BLaER1 (cell line): Measurements from ENCODE around the gene CLCN3.
A peak's percentile ranks its signal among the peaks of the same experiment; 100 is the strongest.

ENCODE experiments used
- H3K27ac ChIP-seq: shearing (Covaris generic); formaldehyde crosslinking; 2 replicates; pipeline ENCODE4 v1.8.1; 2022
- H3K27me3 ChIP-seq: shearing (Covaris generic); formaldehyde crosslinking; 2 replicates; pipeline ENCODE4 v1.8.1; 2022
- H3K36me3 ChIP-seq: shearing (Covaris generic); formaldehyde crosslinking; 2 replicates; pipeline ENCODE4 v1.8.1; 2022
- H3K4me1 ChIP-seq: shearing (Covaris generic); formaldehyde crosslinking; 2 replicates; pipeline ENCODE4 v1.8.1; 2022
- H3K4me2 ChIP-seq: shearing (Covaris generic); formaldehyde crosslinking; 2 replicates; pipeline ENCODE4 v1.8.1; 2022
- H3K4me3 ChIP-seq: shearing (Covaris generic); formaldehyde crosslinking; 2 replicates; pipeline ENCODE4 v1.8.1; 2022
- H3K9ac ChIP-seq: shearing (Covaris generic); formaldehyde crosslinking; 2 replicates; pipeline ENCODE4 v1.8.1; 2022
- H3K9me3 ChIP-seq: shearing (Covaris generic); formaldehyde crosslinking; 2 replicates; pipeline ENCODE4 v1.8.1; 2022
- H4K20me1 ChIP-seq: shearing (Covaris generic); formaldehyde crosslinking; 2 replicates; pipeline ENCODE4 v1.8.1; 2022
- Cebpa-rat ChIP-seq: shearing (Covaris generic); IDR thresholded peaks from 2 replicates; pipeline ENCODE4 v1.8.1; 2022

Gene CLCN3

GRCh38 chr4:169649545-169650226 lies 29.3 kb downstream of the CLCN3 start:
- Histone ChIP-seq H3K27ac (no peak overlapping the region), H3K27me3 (no peaks in the 10 kb centered on the region), H3K4me1 (no peaks in the 10 kb centered on the region), H3K9ac (no peak overlapping the region), H3K36me3 (peaks cover 20% of the 10 kb centered on the region; the same call in 1 of the 2 replicates), H3K9me3 (peaks cover 4% of the 10 kb centered on the region; the same call in 1 of the 2 replicates), H3K4me2 (no peak overlapping the region), H4K20me1 (peaks cover 12% of the 10 kb centered on the region), H3K4me3 (no peak overlapping the region)
- TF ChIP-seq Cebpa-rat = no peak

GRCh38 chr4:169650227-169650936 lies 30.0 kb downstream of the CLCN3 start:
- Histone ChIP-seq H3K27me3 (no peaks in the 10 kb centered on the region), H3K36me3 (peaks cover 17% of the 10 kb centered on the region; the same call in 1 of the 2 replicates), H3K4me1 (no peaks in the 10 kb centered on the region), H3K4me2 (no peak overlapping the region), H4K20me1 (peaks cover 12% of the 10 kb centered on the region), H3K27ac (no peak overlapping the region), H3K9ac (no peak overlapping the region), H3K4me3 (no peak overlapping the region), H3K9me3 (peaks cover 4% of the 10 kb centered on the region; the same call in 1 of the 2 replicates)
- no peak for TF ChIP-seq Cebpa-rat

DNA sequence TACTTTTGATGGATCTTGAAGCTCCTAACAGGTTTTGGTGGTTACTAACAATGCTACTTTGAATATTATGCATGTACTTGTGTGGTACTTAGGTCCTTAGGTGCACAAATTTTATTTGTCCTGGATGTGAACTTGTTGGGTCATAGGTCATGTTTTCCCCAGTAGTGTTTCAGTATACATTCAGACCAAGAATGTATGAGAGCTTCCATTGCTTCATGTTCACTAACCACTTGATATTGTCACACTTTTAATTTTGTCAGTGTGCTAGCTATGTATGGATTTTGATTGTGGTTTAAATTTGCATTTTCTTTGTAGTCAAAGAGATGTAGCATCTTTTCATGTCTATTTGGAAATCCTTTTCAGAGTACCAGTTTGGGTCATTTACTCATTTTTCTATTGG lies 32.2 kb downstream of the CLCN3 start:
- Histone ChIP-seq H3K4me3 (no peak overlapping the region), H3K36me3 (peaks cover 8% of the 10 kb centered on the region; the same call in 1 of the 2 replicates), H3K9ac (no peak overlapping the region), H3K27ac (no peak overlapping the region), H3K27me3 (no peaks in the 10 kb centered on the region), H4K20me1 (peaks cover 14% of the 10 kb centered on the region), H3K9me3 (peaks cover 4% of the 10 kb centered on the region; the same call in 1 of the 2 replicates), H3K4me2 (no peak overlapping the region), H3K4me1 (no peaks in the 10 kb centered on the region)
- no peak for TF ChIP-seq Cebpa-rat

GRCh38 chr4:169655401-169655800 lies 35.0 kb downstream of the CLCN3 start:
- TF ChIP-seq Cebpa-rat = no peak
- peaks cover 4% of the 10 kb centered on the region; the same call in 1 of the 2 replicates for H3K36me3 ChIP-seq
- H3K9ac ChIP-seq = no peak overlapping the region
- no peak overlapping the region for H3K4me3 ChIP-seq
- H3K4me1 ChIP-seq = peaks cover 7% of the 10 kb centered on the region
- H3K9me3 ChIP-seq = peaks cover 4% of the 10 kb centered on the region; the same call in 1 of the 2 replicates
- no peak overlapping the region for H3K27ac ChIP-seq
- H3K4me2 ChIP-seq = no peak overlapping the region
- H4K20me1 ChIP-seq = peaks cover 34% of the 10 kb centered on the region
- peaks cover 9% of the 10 kb centered on the region; the same call in 1 of the 2 replicates for H3K27me3 ChIP-seq

GRCh38 chr4:169657470-169658107 lies 37.2 kb downstream of the CLCN3 start:
- peaks cover 4% of the 10 kb centered on the region; the same call in 1 of the 2 replicates for H3K36me3 ChIP-seq
- H3K27ac ChIP-seq = no peak overlapping the region
- peaks cover 4% of the 10 kb centered on the region; the same call in 1 of the 2 replicates for H3K9me3 ChIP-seq
- H3K9ac ChIP-seq = no peak overlapping the region
- peaks cover 44% of the 10 kb centered on the region for H4K20me1 ChIP-seq
- TF ChIP-seq Cebpa-rat = no peak
- no peak overlapping the region for H3K4me2 ChIP-seq
- H3K4me1 ChIP-seq = peaks cover 10% of the 10 kb centered on the region
- peaks cover 12% of the 10 kb centered on the region; the same call in 1 of the 2 replicates for H3K27me3 ChIP-seq
- H3K4me3 ChIP-seq = no peak overlapping the region

- H3K9me3 ChIP-seq = peaks cover 4% of the 10 kb centered on the region; the same call in 1 of the 2 replicates
- peaks cover 10% of the 10 kb centered on the region for H3K4me1 ChIP-seq
- peaks cover 44% of the 10 kb centered on the region for H4K20me1 ChIP-seq
- no peak overlapping the region for H3K27ac ChIP-seq
- TF ChIP-seq Cebpa-rat = no peak
- H3K4me3 ChIP-seq = no peak overlapping the region
- peaks cover 12% of the 10 kb centered on the region; the same call in 1 of the 2 replicates for H3K27me3 ChIP-seq
- no peak overlapping the region for H3K4me2 ChIP-seq
- H3K9ac ChIP-seq = no peak overlapping the region
- H3K36me3 ChIP-seq = peaks cover 4% of the 10 kb centered on the region; the same call in 1 of the 2 replicates
These were observed 37.8 kb downstream of the CLCN3 start for GRCh38 chr4:169658196-169658595.

GRCh38 chr4:169658975-169659715 lies 38.8 kb downstream of the CLCN3 start:
- TF ChIP-seq Cebpa-rat = no peak
- Histone ChIP-seq H3K4me1 (peaks cover 10% of the 10 kb centered on the region), H3K36me3 (peaks cover 4% of the 10 kb centered on the region; the same call in 1 of the 2 replicates), H3K27ac (no peak overlapping the region), H3K27me3 (peaks cover 12% of the 10 kb centered on the region; the same call in 1 of the 2 replicates), H3K4me2 (no peak overlapping the region), H4K20me1 (peaks cover 38% of the 10 kb centered on the region), H3K9me3 (no peaks in the 10 kb centered on the region), H3K4me3 (no peak overlapping the region), H3K9ac (no peak overlapping the region)

DNA sequence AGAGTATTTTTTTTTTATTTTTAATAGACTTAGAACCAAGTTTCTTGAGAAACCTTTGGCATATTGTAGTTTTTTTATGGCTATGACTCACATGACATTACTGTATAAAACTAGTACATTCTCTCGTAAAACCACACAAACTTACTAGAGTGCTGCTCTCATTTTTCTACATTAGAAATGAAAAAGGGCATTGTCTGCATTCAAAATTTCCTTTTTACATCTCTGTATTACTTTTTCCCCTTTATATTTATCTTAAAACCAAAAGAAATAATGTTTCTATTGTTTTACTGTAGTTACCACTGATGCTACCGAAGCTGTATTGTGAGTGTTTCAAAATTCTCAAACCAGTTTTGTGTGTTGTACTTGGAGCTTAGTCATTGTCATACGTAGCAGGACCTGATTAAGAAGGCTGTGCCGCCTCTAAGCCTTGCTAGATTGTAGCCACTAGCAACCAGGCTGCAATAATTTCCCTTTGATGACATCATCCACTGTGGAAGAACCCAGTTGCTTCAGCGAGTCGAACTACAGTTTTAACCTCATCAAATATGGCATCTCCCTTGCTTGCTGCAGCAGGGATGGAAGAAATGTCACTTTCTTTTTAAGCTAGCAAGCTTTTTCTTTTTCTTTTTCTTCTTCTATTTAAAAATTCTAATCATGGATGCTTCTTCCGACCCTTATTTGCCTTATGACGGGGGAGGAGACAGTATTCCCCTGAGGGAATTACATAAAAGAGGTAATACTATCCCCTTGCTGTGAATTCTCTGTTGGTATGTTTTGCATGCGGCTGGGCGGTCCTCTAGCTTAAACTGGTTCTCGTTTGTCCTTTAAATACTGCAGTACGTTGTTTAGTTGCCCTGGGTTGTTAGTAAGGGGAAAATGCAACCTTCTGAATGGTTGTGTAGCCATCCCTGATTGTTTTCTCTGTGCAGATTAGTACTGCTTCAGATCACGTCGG lies 39.6 kb downstream of the CLCN3 start:
- peaks cover 12% of the 10 kb centered on the region; the same call in 1 of the 2 replicates for H3K27me3 ChIP-seq
- peaks cover 38% of the 10 kb centered on the region for H4K20me1 ChIP-seq
- no peak overlapping the region for H3K9ac ChIP-seq
- no peak overlapping the region for H3K27ac ChIP-seq
- H3K4me3 ChIP-seq = no peak overlapping the region
- peaks cover 4% of the 10 kb centered on the region; the same call in 1 of the 2 replicates for H3K36me3 ChIP-seq
- no peaks in the 10 kb centered on the region for H3K9me3 ChIP-seq
- peaks cover 14% of the 10 kb centered on the region for H3K4me1 ChIP-seq
- TF ChIP-seq Cebpa-rat = no peak
- peak overlapping the region; percentile 38 for H3K4me2 ChIP-seq
